ENCODE measurements around the gene MAP7.

GRCh38 chr6:136501514-136501913 lies 48.7 kb downstream of the MAP7 start:
- TF ChIP-seq ASH2L (IDR thresholded peaks at IDR 0.05; ENCODE audit: insufficient read length, low read depth, low read length) (no peak), SIN3A (IDR thresholded peaks at IDR 0.05; ENCODE audit: borderline replicate concordance, low read depth, low read length) (no peak), NR2F2 (IDR thresholded peaks at IDR 0.05; ENCODE audit: borderline replicate concordance, low read depth) (no peak), ZNF691 (CRISPR knock-in tag; IDR thresholded peaks at IDR 0.05; ENCODE audit: borderline replicate concordance, low read depth) (no peak), ZNF563 (CRISPR knock-in tag; IDR thresholded peaks at IDR 0.05) (no peak), POLR2A (IDR thresholded peaks at IDR 0.05; ENCODE audit: insufficient read depth in 1 of 2, low read depth in 2 of 2, low read length in 2 of 2) (no peak)

All from HepG2 (cell line).